ENCODE results near the gene ALX3.
A peak's percentile ranks its signal among the peaks of the same experiment; 100 is the strongest.

Gene ALX3

GRCh38 chr1:110068646-110069403 is 1.6 kb downstream of the ALX3 start:
- no peak for DNase-seq

DNA sequence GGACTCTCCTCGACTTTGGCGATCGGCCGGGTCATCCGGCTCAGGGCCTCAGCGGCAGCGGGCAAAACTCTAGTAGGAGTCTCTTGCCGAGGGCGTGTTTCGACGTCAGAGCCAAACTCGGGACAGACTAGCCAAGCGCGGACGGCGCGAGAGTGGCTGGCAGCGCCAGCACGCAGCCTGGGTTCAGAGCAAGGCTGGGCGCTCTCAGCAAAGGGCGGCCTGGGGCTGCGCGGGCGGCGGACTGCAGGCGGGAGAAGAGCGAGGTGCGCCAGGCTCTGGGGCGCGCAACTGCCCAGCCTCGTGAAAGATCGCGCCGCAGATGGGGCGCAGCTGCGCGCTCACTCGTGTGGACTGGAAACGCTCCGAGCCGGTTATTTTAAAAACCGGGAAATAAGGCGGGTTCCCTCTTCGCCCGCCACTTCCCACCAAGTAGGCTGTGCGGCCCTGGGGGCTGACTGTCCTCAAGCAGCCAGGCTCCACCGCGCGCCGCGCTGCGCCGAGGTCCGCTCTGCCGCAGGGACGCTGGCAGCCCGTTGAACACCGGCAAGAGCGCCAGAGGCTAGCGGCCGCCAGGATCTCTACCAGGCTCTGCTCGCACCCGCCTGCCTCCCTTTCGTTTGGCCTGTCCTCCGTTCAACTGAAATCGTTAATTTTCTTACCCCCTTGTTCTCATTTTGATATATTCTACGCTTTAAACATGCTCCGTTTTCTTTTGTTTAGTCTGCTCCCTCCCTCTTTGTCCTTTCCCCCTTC is 2.4 kb downstream of the ALX3 start:
- DNase-seq: no peak
- intact Hi-C loops (cut with DNase I): no loop called here

More at GRCh38 chr1:110068646-110069403, 1.6 kb downstream of the ALX3 start:
- intact Hi-C loops (cut with DNase I): no loop called here

GRCh38 chr1:110067479-110067892 is 3.0 kb downstream of the ALX3 start:
- no peak for DNase-seq
- intact Hi-C loops (cut with DNase I): no loop called here

- intact Hi-C loops (cut with DNase I): no loop called here
- DNase-seq: no peak
Measured at GRCh38 chr1:110065841-110066240, 4.6 kb downstream of the ALX3 start.

GRCh38 chr1:110064576-110065337 is 5.7 kb downstream of the ALX3 start:
- no peak for DNase-seq
- intact Hi-C loops (cut with DNase I): no loop called here

DNA sequence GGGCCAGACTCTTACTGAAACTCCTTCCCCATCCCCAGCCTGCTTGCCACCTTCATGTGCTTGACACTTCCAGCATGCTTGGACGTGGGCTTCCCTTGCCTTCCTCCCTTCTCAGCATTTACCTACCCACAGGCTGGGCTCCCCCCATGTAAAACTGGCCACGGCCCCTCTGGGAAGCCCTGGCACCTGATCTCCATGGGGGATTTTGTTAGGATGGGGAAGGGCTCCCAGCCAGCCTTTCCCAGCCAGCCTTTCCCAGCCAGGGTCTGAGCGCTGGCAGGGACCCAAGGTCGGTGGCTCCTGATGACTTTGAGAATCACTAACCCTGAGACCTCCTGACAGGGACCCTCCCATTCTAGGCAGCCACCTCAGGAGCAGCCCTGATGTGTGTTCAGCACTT is 6.7 kb downstream of the ALX3 start:
- DNase-seq: no peak
- intact Hi-C loops (cut with DNase I): no loop called here

GRCh38 chr1:110062612-110063011 is 7.9 kb downstream of the ALX3 start:
- DNase-seq: no peak
- intact Hi-C loops (cut with DNase I): no loop called here

GRCh38 chr1:110061341-110061740 is 9.1 kb downstream of the ALX3 start:
- no peak for DNase-seq
- intact Hi-C loops (cut with DNase I): no loop called here

GRCh38 chr1:110060662-110061060 is 9.8 kb downstream of the ALX3 start:
- DNase-seq: no peak
- intact Hi-C loops (cut with DNase I): no loop called here

DNA sequence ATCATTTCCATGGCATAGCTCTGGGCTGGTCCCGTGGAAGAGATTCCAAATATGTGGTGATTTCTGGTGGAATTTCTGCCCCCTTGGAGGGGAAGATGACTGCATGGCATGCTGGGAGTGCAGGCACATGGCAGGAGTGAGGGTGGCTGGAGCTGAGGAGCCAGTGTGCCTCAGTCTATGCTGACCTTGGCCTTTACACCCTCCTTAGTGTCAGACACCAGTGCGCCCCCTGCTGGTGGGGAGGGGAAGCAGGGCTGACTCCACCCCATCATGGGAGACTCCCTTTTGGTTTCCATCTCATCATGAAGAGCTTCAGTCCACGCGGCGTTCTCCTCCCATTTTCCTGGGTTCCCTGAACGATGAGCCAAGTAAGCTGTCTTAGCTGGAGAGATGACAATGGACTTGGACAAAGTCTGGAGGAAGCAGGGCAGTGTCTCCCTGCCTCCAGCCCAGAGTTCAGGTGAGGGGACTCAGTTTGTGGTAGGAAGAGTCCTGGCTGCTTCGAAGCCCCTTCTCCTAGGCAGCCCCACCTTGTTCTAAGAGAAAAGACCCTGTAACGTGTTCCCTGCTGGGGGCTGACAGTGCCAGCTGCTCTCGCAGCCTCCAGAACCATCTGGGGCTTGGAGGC is 10.3 kb downstream of the ALX3 start:
- intact Hi-C loops (cut with DNase I): no loop called here
- DNase-seq: peak in 21 of 42 donors; percentile 10 to 70 (median 35)

- intact Hi-C loops (cut with DNase I): loop anchor here (10.0 kb wide), 1 partner anchor 286 kb away; no protein-coding TSS in a partner anchor
- no peak for DNase-seq
Measured at GRCh38 chr1:110059133-110059863, 11.2 kb downstream of the ALX3 start.

- DNase-seq: no peak
- intact Hi-C loops (cut with DNase I): loop anchor here (10.0 kb wide), 1 partner anchor 286 kb away; no protein-coding TSS in a partner anchor
Measured at GRCh38 chr1:110058591-110058990, 11.9 kb downstream of the ALX3 start.

- DNase-seq: no peak
- intact Hi-C loops (cut with DNase I): loop anchor here (10.0 kb wide), 1 partner anchor 287 kb away; no protein-coding TSS in a partner anchor
Measured at GRCh38 chr1:110057963-110058518, 12.4 kb downstream of the ALX3 start.

GRCh38 chr1:110056776-110057175 is 13.7 kb downstream of the ALX3 start:
- intact Hi-C loops (cut with DNase I): loop anchor here (10.0 kb wide), 1 partner anchor 288 kb away; no protein-coding TSS in a partner anchor
- DNase-seq: no peak

GRCh38 chr1:110056285-110056683 is 14.2 kb downstream of the ALX3 start:
- intact Hi-C loops (cut with DNase I): loop anchor here (10.0 kb wide), 1 partner anchor 289 kb away; no protein-coding TSS in a partner anchor
- DNase-seq: no peak

GRCh38 chr1:110055493-110056284 is 14.8 kb downstream of the ALX3 start:
- no peak for DNase-seq
- intact Hi-C loops (cut with DNase I): loop anchor here (10.0 kb wide), 1 partner anchor 289 kb away; no protein-coding TSS in a partner anchor

All from head of caudate nucleus (tissue), 42 donors.